ENCODE results near the gene ZNF215. TPM values are rescaled to one million over a fixed set of nuclear protein-coding genes. Genes with fewer than 3 reads are reported as not detected.

ZNF215 gene
- total and polyA plus RNA-seq, 2 of the 4 experiments (the other 2 are of a cell fraction) = 3.4 to 7.7 TPM

- Histone ChIP-seq H2BK120ac (ENCODE audit: low read depth, low read length) (no peak overlapping the region), H2BK5ac (ENCODE audit: low read depth, low read length, poor library complexity, severe bottlenecking) (no peak overlapping the region), H3K4ac (ENCODE audit: low read depth, low read length) (no peak overlapping the region), H3K56ac (ENCODE audit: extremely low read depth, insufficient read depth, low read length) (no peak overlapping the region), H3K18ac (ENCODE audit: low read depth, low read length) (no peak overlapping the region), H3K27ac (ENCODE audit: insufficient read depth, low read length) (no peak overlapping the region), H2AK9ac (replicated peaks; ENCODE audit: low read depth, low read length, poor library complexity) (no peak overlapping the region), H2BK20ac (ENCODE audit: low read depth, low read length) (no peak overlapping the region), H4K5ac (ENCODE audit: low read depth, low read length) (no peak overlapping the region), H3K9me3 (ENCODE audit: control insufficient read depth, insufficient read depth, low read length) (no peaks in the 10 kb centered on the region), H2AFZ (replicated peaks; ENCODE audit: low read length, poor library complexity) (no peak overlapping the region), H4K20me1 (ENCODE audit: insufficient read depth, low read length) (no peaks in the 10 kb centered on the region), H3K27me3 (ENCODE audit: control insufficient read depth, insufficient read depth, low read length) (no peaks in the 10 kb centered on the region), H3K4me1 (ENCODE audit: control insufficient read depth, insufficient read depth, low read length) (no peaks in the 10 kb centered on the region), H3K79me1 (ENCODE audit: low read depth in 1 of 2, low read length in 2 of 2) (no peaks in the 10 kb centered on the region), H4K8ac (ENCODE audit: low read depth in 2 of 2, low read length in 2 of 2) (no peak overlapping the region), H2BK15ac (ENCODE audit: low read depth, low read length) (no peak overlapping the region), H3K9me1 (ENCODE audit: insufficient read depth, low read length) (no peaks in the 10 kb centered on the region), H3K14ac (replicated peaks; ENCODE audit: low read depth, low read length) (no peak overlapping the region), H3K36me3 (ENCODE audit: control insufficient read depth, insufficient read depth, low read length) (no peaks in the 10 kb centered on the region), H3K9ac (ENCODE audit: low read depth, low read length) (no peak overlapping the region), H3K23ac (ENCODE audit: low read depth, low read length) (no peak overlapping the region), H3K4me2 (ENCODE audit: low read depth, low read length) (no peak overlapping the region), H2AK5ac (ENCODE audit: low read depth, low read length) (no peak overlapping the region), H4K91ac (ENCODE audit: insufficient read depth, low read depth, low read length) (no peak overlapping the region), H3K4me3 (ENCODE audit: insufficient read depth, low read depth, low read length) (no peak overlapping the region)
- intact Hi-C loops (cut with micrococcal nuclease) (no loop called here), dilution Hi-C loops (cut with HindIII; ENCODE audit: low sequenced_read_pairs, unreplicated experiment) (no loop called here), in situ Hi-C loops (cut with MboI; ENCODE audit: low sequenced_read_pairs) (no loop called here)
- no peak for TF ChIP-seq CEBPB (IDR thresholded peaks at IDR 0.05; ENCODE audit: low read depth, low read length)
- TF ChIP-seq FOS (IDR thresholded peaks at IDR 0.05; ENCODE audit: low read depth, low read length) = no peak
- no peak for TF ChIP-seq MAFK (IDR thresholded peaks at IDR 0.05; ENCODE audit: low read depth, low read length)
- no peak for TF ChIP-seq CTCF (conservative IDR thresholded peaks at IDR 0.05; ENCODE audit: low read depth, low read length)
- no peak for TF ChIP-seq MXI1 (IDR thresholded peaks at IDR 0.05; ENCODE audit: borderline replicate concordance, low read depth, low read length)
- no peak for TF ChIP-seq CHD1 (IDR thresholded peaks at IDR 0.05; ENCODE audit: low read depth, low read length)
- TF ChIP-seq NFE2L2 (IDR thresholded peaks at IDR 0.05; ENCODE audit: low read depth, low read length) = no peak
- TF ChIP-seq POLR2A (IDR thresholded peaks at IDR 0.05; ENCODE audit: low read depth, low read length) = no peak
- no peak for TF ChIP-seq RCOR1 (IDR thresholded peaks at IDR 0.05; ENCODE audit: insufficient replicate concordance, low read length)
- TF ChIP-seq, protein P1, sequence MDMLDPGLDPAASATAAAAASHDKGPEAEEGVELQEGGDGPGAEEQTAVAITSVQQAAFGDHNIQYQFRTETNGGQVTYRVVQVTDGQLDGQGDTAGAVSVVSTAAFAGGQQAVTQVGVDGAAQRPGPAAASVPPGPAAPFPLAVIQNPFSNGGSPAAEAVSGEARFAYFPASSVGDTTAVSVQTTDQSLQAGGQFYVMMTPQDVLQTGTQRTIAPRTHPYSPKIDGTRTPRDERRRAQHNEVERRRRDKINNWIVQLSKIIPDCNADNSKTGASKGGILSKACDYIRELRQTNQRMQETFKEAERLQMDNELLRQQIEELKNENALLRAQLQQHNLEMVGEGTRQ (IDR thresholded peaks at IDR 0.05; ENCODE audit: low read depth, low read length) = no peak
- no peak for TF ChIP-seq RAD21 (IDR thresholded peaks at IDR 0.05; ENCODE audit: low read length)
- no peak for TF ChIP-seq MAZ (IDR thresholded peaks at IDR 0.05; ENCODE audit: borderline replicate concordance, low read depth, low read length)
- no peak for TF ChIP-seq BHLHE40 (IDR thresholded peaks at IDR 0.05; ENCODE audit: low read depth, low read length)
- TF ChIP-seq SMC3 (IDR thresholded peaks at IDR 0.05; ENCODE audit: low read depth, low read length) = no peak
- TF ChIP-seq, protein P2, sequence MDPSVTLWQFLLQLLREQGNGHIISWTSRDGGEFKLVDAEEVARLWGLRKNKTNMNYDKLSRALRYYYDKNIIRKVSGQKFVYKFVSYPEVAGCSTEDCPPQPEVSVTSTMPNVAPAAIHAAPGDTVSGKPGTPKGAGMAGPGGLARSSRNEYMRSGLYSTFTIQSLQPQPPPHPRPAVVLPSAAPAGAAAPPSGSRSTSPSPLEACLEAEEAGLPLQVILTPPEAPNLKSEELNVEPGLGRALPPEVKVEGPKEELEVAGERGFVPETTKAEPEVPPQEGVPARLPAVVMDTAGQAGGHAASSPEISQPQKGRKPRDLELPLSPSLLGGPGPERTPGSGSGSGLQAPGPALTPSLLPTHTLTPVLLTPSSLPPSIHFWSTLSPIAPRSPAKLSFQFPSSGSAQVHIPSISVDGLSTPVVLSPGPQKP (IDR thresholded peaks at IDR 0.05; ENCODE audit: borderline replicate concordance, low read depth, low read length) = no peak
- TF ChIP-seq RFX5 (IDR thresholded peaks at IDR 0.05; ENCODE audit: low read depth, low read length) = no peak
- no CpG with 5 or more reads among the region's 2 CpGs for WGBS, 2 experiments (ENCODE audit: extremely low coverage in 2 of 2, insufficient read length in 1 of 2)
- POLR2A ChIA-PET (ENCODE audit: unreplicated experiment) = no interaction called here
- DNase-seq = no peak
- BruUV-seq (replicated peaks) = no TSS peak
- CTCF ChIA-PET = no interaction called here
- ATAC-seq (ENCODE audit: low read depth) = no peak
Observed at GRCh38 chr11:6919698-6920097, 6.5 kb upstream of the ZNF215 start.

All from IMR-90 (cell line).